GM18873 (cell line): ENCODE data around the gene GH2.
A peak's percentile ranks its signal among the peaks of the same experiment; 100 is the strongest.
"Not testable (repeated sequence)": the region's sequence is repeated elsewhere in the genome, so short reads cannot be mapped to it uniquely, and the experiment has no call there.

ENCODE experiments used
- ATAC-seq: cut with Tn5 transposase; IDR thresholded peaks from one replicate; pipeline ENCODE4 v1.9.1; 2021; ENCODE audit warnings: mild to moderate bottlenecking, moderate library complexity, moderate number of reproducible peaks; ENCODE audit not compliant: unreplicated experiment, low FRiP score

The GH2 gene

GRCh38 chr17:63881935-63882601, at the start of gene GH2:
Gene GH2 (minus strand): TSS chr17:63881944. CDS start chr17:63881801, 143 bp downstream.
- no peak for ATAC-seq

- no peak for ATAC-seq
Measured at GRCh38 chr17:63930951-63931575, 49.3 kb upstream of the GH2 start.

GRCh38 chr17:63929860-63930766, 48.4 kb upstream of the GH2 start:
- ATAC-seq = no peak

DNA sequence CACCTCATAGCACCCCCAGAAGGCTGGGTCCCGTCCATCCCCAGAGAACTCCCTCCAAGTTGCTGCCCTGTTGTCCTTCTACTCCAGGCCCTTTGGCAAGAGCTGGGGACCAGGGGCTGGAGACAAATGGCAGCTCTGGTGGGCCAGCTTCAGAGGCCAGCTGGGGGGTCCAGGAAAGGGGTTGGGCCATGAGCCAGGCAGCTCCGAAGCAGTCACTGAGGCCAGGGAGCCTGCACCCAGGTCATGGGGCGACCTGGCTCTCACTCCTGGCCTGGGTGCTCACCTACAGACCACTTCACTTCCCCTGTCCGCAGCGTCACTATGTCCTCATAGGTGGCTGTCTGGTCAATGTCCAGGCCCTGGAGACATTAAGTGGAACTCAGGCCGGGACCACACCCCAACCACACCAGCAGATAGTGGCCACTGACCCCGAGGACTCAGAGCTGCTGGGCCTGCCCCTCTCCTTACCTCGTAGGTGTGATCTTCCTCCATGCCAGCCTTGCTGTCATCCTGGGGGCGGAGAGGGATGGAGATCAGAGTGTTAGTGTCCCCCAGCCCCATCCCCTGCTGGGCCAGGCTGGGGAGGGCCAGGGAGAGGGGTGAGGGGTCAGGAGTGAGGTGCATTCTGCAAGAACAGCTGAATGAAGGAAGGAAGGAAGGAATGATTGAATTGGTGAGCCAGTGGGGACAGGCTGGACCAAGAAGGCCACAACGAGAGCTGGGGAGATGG, 47.4 kb upstream of the GH2 start:
- ATAC-seq = no peak

GRCh38 chr17:63928172-63928666, 46.5 kb upstream of the GH2 start:
- no peak for ATAC-seq

DNA sequence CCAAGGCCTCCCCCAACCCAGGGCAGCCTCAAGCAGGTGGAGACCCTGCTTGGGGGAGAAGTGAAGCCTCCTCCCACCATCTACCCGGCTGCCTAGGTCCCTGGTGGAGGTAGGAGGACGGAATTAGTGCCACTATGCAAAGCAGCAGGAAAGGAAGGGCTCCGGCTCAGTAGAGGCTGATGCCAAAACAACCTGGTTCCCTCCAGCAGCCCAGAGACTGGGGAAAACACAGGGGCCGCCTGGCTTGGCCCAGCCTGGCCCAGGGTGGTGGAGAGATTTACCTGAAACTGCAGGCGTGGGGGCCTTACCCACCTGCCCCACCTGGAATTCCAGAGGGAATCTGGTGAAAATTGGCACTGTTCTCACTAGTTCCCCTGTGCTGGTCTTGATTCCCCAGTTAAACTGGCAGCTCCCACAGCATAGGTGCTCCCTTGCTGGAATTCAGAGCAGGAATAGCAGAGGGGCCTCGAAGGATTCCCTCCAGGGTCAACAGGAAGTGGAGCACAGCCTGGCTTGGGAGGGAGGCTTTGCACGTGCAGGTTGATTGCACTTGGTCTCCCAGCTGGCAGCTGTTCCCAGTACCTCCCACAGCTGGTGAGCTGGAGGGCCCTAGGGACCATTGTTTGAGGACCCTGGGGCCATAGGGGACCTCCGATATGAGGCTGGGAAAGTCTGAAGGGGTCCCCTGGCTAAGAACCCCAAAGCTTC, 45.9 kb upstream of the GH2 start:
- peak; percentile 38 for ATAC-seq

DNA sequence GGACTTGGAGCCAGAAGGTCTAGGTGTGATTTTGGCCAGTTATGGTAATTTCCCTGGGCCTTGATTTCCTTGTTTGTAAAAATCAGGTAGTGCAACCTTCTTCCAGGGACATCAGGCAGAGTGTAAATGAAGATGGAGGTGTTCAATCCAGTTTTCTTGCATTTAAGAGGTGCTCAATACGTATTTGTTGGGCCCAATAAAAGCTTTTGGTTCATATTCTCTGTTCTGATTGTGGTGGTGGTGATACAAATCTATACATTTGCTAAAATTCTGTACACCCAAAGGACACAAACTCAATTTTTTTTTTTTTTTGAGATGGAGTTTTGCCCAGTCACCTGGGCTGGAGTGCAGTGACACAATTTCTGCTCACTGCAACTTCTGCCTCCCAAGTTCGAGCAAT, 44.4 kb upstream of the GH2 start:
- ATAC-seq = no peak

GRCh38 chr17:63925615-63926014, 43.9 kb upstream of the GH2 start:
- ATAC-seq = no peak

DNA sequence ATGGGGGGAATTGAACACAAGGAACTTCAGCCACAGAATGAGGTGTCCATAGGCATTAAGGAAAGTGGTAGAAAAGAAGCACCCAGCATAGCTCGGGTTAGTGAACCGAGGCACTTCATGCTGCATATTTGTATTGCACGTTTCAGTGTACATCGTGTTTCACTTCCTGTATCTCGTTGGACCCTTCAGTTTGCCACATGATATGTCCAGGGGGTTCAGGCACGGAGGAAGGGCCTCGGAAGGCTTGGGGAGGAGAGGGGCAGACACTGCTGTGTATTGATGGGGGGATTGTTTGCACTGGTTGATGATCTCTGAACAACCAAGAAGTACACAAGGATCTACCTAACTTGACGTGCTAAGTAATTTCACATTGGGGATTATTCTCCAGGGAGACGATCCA, 40.7 kb upstream of the GH2 start:
- not testable (repeated sequence) for ATAC-seq

- ATAC-seq = not testable (repeated sequence)
Measured at GRCh38 chr17:63920779-63921178, 39.0 kb upstream of the GH2 start.

DNA sequence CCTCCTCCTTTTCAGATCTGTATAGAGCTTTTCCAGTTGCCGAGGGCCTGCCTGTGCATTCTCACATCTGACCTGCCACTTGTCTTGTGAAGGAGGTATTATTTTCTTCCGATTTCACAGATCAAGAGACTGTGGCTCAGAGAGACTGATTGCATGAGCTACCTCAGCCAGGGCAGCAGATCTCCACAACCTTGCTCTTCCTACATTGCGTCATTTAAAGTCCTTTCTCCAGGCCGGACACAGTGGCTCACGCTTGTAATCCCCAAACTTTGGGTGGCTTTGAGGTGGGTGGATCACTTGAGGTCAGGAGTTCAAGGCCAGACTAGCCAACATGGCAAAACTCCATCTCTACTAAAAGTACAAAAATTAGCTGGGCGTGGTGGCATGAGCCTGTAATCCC, 38.3 kb upstream of the GH2 start:
- ATAC-seq = not testable (repeated sequence)

DNA sequence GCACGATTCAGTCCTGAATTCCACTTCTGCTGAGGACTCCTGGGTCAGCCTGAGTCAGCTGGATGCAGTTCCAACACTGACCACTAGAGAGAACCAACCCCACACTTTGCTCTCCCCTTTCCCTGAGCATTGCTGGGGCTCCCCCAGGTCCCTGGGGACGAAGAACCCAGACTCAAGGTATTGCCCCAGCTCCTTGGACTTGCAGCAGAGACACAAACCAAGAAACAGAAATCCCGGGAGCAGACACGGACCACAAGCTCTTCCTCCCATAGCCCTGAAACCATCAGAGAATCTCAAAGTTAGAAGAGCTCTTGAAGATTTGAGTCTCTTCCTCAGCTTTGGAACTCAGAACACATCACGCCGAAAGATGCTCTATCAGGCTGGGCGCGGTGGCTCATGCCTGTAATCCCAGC, 37.6 kb upstream of the GH2 start:
- peak; percentile 55 for ATAC-seq

DNA sequence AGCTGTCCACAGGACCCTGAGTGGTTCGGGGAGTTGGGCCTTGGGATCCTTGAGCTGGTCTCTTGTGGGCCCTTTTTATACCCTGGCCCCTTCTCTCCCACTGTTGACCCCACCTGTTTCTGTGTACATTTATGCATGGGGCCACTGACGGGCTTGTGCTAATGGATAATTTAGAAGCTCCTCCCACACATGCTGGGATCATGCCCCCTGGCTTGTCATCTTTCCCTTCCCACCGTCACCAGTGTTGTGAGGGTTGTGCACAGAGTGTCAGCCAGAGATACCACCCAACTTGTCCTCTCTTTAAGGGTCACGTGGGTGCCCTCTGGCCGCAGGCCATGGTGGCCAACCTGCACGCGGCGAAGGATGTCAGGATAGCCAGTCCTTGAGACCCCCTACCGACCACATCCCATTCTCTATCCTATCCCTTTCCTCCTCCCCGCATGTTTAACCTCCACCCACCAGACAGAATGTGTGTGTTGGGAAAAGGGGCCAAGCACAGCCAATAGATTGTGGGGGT, 37.1 kb upstream of the GH2 start, which contains the start of gene GH1:
Gene GH1 (minus strand): TSS at position 51 of the 517 bp plus-strand sequence. CDS start 63 bp downstream, outside the sequence.
- ATAC-seq = not testable (repeated sequence)

DNA sequence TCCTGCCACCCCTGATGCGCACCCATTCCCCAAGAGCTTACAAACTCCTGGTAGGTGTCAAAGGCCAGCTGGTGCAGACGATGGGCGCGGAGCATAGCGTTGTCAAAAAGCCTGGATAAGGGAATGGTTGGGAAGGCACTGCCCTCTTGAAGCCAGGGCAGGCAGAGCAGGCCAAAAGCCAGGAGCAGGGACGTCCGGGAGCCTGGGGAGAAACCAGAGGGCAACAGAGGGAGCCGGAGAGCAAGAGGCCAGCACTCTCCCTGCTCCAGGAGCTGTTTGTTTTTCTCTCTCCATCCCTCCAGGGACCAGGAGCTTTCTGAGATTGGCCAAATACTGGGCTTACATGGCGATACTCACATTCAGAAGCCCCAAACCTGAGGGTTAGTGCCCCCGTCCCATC, 36.6 kb upstream of the GH2 start:
- ATAC-seq = no peak

DNA sequence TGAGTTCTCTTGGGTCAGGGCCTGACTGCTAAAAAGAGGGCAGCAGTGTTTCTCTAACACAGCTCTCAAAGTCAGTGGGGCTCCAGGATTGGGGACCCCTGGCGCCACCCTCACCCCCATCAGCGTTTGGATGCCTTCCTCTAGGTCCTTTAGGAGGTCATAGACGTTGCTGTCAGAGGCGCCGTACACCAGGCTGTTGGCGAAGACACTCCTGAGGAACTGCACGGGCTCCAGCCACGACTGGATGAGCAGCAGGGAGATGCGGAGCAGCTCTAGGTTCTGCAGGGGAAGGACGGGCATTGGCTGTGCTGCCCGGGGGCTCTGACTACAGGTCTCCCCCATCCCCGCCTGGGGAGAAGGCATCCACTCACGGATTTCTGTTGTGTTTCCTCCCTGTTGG, 35.9 kb upstream of the GH2 start:
- no peak for ATAC-seq

GRCh38 chr17:63917206-63917605, 35.5 kb upstream of the GH2 start:
- not testable (repeated sequence) for ATAC-seq

DNA sequence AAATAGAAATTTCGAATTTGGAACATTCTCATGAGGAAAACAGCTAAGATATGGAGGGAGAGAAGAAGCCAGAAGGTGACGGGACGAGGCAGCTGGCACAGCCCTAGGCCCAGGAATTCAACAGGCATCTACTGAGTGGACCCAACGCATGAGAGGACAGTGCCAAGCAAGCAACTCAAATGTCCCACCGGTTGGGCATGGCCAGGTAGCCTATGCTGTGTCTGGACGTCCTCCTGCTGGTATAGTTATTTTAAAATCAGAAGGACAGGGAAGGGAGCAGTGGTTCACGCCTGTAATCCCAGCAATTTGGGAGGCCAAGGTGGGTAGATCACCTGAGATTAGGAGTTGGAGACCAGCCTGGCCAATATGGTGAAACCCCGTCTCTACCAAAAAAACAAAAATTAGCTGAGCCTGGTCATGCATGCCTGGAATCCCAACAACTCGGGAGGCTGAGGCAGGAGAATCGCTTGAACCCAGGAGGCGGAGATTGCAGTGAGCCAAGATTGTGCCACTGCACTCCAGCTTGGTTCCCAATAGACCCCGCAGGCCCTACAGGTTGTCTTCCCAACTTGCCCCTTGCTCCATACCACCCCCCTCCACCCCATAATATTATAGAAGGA, 34.9 kb upstream of the GH2 start:
- no peak for ATAC-seq

DNA sequence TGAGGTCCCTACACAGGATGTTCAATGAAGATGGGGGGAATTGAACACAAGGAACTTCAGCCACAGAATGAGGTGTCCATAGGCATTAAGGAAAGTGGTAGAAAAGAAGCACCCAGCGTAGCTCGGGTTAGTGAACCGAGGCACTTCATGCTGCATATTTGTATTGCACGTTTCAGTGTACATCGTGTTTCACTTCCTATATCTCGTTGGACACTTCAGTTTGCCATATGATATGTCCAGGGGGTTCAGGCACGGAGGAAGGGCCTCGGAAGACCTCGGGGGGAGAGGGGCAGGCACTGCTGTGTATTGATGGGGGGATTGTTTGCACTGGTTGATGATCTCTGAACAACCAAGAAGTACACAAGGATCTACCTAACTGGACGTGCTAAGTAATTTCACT, 34.0 kb upstream of the GH2 start:
- not testable (repeated sequence) for ATAC-seq

GRCh38 chr17:63914471-63914870, 32.7 kb upstream of the GH2 start:
- ATAC-seq = no peak
